Loucy (cell line): Measurements from ENCODE around the gene CD7.

Experiments
- EZH2phosphoT487 ChIP-seq: fragments of 200-600 bp; IDR thresholded peaks from 2 replicates; pipeline ENCODE4 v1.6.1; 2018; ENCODE audit warnings: antibody characterized with exemption, mild to moderate bottlenecking, moderate library complexity, borderline replicate concordance
- TF ChIP-seq, protein P1 (sequence below): fragments of 200-600 bp; sonication (generic); conservative IDR thresholded peaks from 2 replicates; pipeline ENCODE4 v1.5.1; 2014; ENCODE audit warnings: mild to moderate bottlenecking, antibody characterized with exemption, low read length

DNA sequence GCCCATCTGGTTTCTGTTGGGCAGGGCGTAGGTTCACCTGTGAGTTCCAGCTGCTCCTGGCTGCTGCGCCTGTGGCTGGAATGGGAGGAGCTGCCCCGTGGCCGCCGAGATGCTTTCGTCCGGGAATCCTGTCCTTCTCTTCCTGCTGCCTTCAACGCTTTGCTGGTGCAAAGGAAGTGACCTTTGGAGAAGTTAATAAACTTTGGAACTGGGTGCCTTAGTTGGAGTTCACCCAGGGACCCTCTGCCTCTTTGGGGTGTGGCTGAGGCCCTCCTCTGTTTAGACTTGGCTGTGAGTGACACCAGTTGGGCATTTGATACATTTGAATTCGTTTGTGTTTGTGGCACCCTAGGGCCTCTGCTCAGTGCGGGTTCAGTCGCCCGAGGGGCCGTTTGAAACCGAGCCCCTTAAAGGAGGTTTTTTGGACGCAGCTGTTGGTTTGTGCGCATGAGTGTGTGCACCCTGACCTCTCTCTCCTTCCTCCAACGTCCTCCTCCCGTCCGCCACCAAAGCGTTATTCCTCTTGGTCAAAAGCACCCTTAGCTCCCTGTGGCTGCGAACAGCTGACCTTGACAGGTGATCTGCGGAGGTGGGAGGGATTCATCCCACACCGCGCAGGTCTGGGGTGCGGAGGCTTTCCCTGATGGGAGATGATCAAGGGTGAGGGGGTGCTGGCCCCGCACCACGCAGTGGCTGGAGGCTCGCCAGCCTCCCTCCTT, 25.1 kb upstream of the CD7 start:
- TF ChIP-seq, protein P1, sequence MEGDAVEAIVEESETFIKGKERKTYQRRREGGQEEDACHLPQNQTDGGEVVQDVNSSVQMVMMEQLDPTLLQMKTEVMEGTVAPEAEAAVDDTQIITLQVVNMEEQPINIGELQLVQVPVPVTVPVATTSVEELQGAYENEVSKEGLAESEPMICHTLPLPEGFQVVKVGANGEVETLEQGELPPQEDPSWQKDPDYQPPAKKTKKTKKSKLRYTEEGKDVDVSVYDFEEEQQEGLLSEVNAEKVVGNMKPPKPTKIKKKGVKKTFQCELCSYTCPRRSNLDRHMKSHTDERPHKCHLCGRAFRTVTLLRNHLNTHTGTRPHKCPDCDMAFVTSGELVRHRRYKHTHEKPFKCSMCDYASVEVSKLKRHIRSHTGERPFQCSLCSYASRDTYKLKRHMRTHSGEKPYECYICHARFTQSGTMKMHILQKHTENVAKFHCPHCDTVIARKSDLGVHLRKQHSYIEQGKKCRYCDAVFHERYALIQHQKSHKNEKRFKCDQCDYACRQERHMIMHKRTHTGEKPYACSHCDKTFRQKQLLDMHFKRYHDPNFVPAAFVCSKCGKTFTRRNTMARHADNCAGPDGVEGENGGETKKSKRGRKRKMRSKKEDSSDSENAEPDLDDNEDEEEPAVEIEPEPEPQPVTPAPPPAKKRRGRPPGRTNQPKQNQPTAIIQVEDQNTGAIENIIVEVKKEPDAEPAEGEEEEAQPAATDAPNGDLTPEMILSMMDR = no peak
- TF ChIP-seq EZH2phosphoT487 = no peak
